GM23338 (cell line): ENCODE data around the gene PRKCH. TPM values are rescaled to one million over a fixed set of nuclear protein-coding genes. Genes with fewer than 3 reads are reported as not detected.

Experiments
- ATAC-seq: fragments of 200-7000 bp; cut with Tn5 transposase; 3 replicates; pipeline ENCODE4 v1.9.1; 2020
- DNase-seq: peaks from one replicate; pipeline ENCODE4 v3.0.0-alpha.2; 2015; ENCODE audit warnings: low spot score
- H2AFZ ChIP-seq: fragments of 200-600 bp; sonication (generic); 2 replicates; pipeline ENCODE4 v1.8.0; 2016; ENCODE audit warnings: antibody characterized with exemption, mild to moderate bottlenecking, moderate library complexity
- H3F3A ChIP-seq: fragments of 200-600 bp; sonication (generic); replicated peaks from 2 replicates; pipeline ENCODE4 v1.8.0; 2017; ENCODE audit warnings: antibody characterized with exemption, mixed run types, low read depth
- H3K27ac ChIP-seq: fragments of 200-600 bp; sonication (generic); 2 replicates; pipeline ENCODE4 v1.6.1; 2016; ENCODE audit warnings: low read depth
- H3K27me3 ChIP-seq: fragments of 200-600 bp; sonication (generic); 2 replicates; pipeline ENCODE4 v1.8.0; 2016; ENCODE audit warnings: mild to moderate bottlenecking, mixed run types, moderate library complexity; ENCODE audit not compliant: insufficient read depth
- H3K36me3 ChIP-seq: fragments of 200-600 bp; sonication (generic); 2 replicates; pipeline ENCODE4 v1.8.0; 2016; ENCODE audit warnings: mild to moderate bottlenecking; ENCODE audit not compliant: insufficient read depth
- H3K4me1 ChIP-seq: fragments of 200-600 bp; sonication (generic); 2 replicates; pipeline ENCODE4 v1.8.0; 2016; ENCODE audit warnings: mild to moderate bottlenecking, moderate library complexity; ENCODE audit not compliant: insufficient read depth
- H3K4me2 ChIP-seq: fragments of 200-600 bp; sonication (generic); 2 replicates; pipeline ENCODE4 v1.7.1; 2017; ENCODE audit warnings: mixed run types
- H3K4me3 ChIP-seq: fragments of 200-600 bp; sonication (generic); 2 replicates; pipeline ENCODE4 v1.6.1; 2016; ENCODE audit warnings: mixed run types
- H3K79me2 ChIP-seq: fragments of 200-600 bp; sonication (generic); replicated peaks from 2 replicates; pipeline ENCODE4 v1.8.0; 2017; ENCODE audit warnings: mild to moderate bottlenecking; ENCODE audit not compliant: insufficient read depth
- H3K9me2 ChIP-seq: fragments of 200-600 bp; sonication (generic); 2 replicates; pipeline ENCODE4 v1.8.0; 2017; ENCODE audit not compliant: insufficient read depth
- H4K20me1 ChIP-seq: fragments of 200-600 bp; sonication (generic); replicated peaks from 2 replicates; pipeline ENCODE4 v1.8.0; 2017; ENCODE audit warnings: mild to moderate bottlenecking; ENCODE audit not compliant: insufficient read depth
- H3K27ac Mint-ChIP-seq: 2 replicates; pipeline ENCODE4 v1.8.0; 2020; ENCODE audit warnings: inconsistent platforms, mild to moderate bottlenecking, moderate library complexity, mixed read lengths
- H3K27me3 Mint-ChIP-seq: 3 replicates; pipeline ENCODE4 v1.8.0; 2022; ENCODE audit warnings: low read depth, mild to moderate bottlenecking, moderate library complexity, mixed read lengths, inconsistent platforms; ENCODE audit not compliant: insufficient read depth, poor library complexity
- H3K36me3 Mint-ChIP-seq: 3 replicates; pipeline ENCODE4 v1.8.0; 2021; ENCODE audit warnings: low read depth, mild to moderate bottlenecking, inconsistent platforms, moderate library complexity, mixed read lengths
- H3K4me1 Mint-ChIP-seq: 3 replicates; pipeline ENCODE4 v1.8.0; 2020; ENCODE audit warnings: mild to moderate bottlenecking, inconsistent platforms, mixed read lengths
- H3K4me3 Mint-ChIP-seq: 3 replicates; pipeline ENCODE4 v1.8.0; 2021; ENCODE audit warnings: moderate library complexity, mild to moderate bottlenecking, inconsistent platforms, mixed read lengths
- H3K9me3 Mint-ChIP-seq: 3 replicates; pipeline ENCODE4 v1.8.0; 2020; ENCODE audit warnings: moderate library complexity, mild to moderate bottlenecking, inconsistent platforms, mixed read lengths
- CREB1 ChIP-seq: fragments of 250-450 bp; sonication (Bioruptor Pico); IDR thresholded peaks from 2 replicates; pipeline ENCODE4 v1.5.0; 2020; ENCODE audit warnings: low read depth, mild to moderate bottlenecking, moderate library complexity
- CTCF ChIP-seq, 2 experiments: fragments of 200-600 bp in 1 of 2; sonication (generic) in 1 of 2; conservative IDR thresholded peaks; 2 replicates each; pipeline versions ENCODE4 v1.5.1 to v1.6.1; 2016 to 2017; ENCODE audit warnings: antibody characterized with exemption in 2 of 2, low read depth in 2 of 2, mild to moderate bottlenecking in 2 of 2, moderate library complexity in 1 of 2
- EZH2 ChIP-seq: fragments of 200-600 bp; sonication (generic); IDR thresholded peaks from one replicate; pipeline ENCODE4 v1.8.0; 2017; ENCODE audit warnings: antibody characterized with exemption, mild to moderate bottlenecking, low read depth; ENCODE audit not compliant: unreplicated experiment
- EZH2phosphoT487 ChIP-seq: fragments of 200-600 bp; sonication (generic); IDR thresholded peaks from one replicate; pipeline ENCODE4 v1.8.1; 2018; ENCODE audit warnings: antibody characterized with exemption; ENCODE audit not compliant: unreplicated experiment
- JUNB ChIP-seq: IDR thresholded peaks from one replicate; pipeline ENCODE4 v1.6.1; 2016; ENCODE audit warnings: antibody characterized with exemption; ENCODE audit not compliant: unreplicated experiment
- POLR2AphosphoS5 ChIP-seq: IDR thresholded peaks from 2 replicates; pipeline ENCODE4 v1.6.1; 2016; ENCODE audit warnings: antibody characterized with exemption, low read depth
- ZNF331 ChIP-seq: fragments of 250-450 bp; sonication (Bioruptor Pico); IDR thresholded peaks from 2 replicates; pipeline ENCODE4 v1.5.0; 2020; ENCODE audit warnings: low read depth, mild to moderate bottlenecking, moderate library complexity
- ZNF462 ChIP-seq: fragments of 250-450 bp; sonication (Bioruptor Pico); IDR thresholded peaks from 2 replicates; pipeline ENCODE4 v1.5.0; 2020; ENCODE audit warnings: mild to moderate bottlenecking, moderate library complexity
- polyA plus RNA-seq: library from polyadenylated mRNA; unstranded; fragments of >200 nt; fragmentation: Nextera tagmentation; extraction: Ambion mirVana; gene quantifications from 2 replicates; pipeline ENCODE4 v1.2.1, GENCODE V29; 2016
- total RNA-seq: library from RNA; depleted of rRNA; stranded (reverse); fragments of >200 nt; shearing (Covaris generic); gene quantifications from 2 replicates; pipeline ENCODE4 v1.2.3, GENCODE V29; 2014

Gene PRKCH
- total and polyA plus RNA-seq, 2 experiments from 2014 or later, result 5.4 to 10.1 TPM

DNA sequence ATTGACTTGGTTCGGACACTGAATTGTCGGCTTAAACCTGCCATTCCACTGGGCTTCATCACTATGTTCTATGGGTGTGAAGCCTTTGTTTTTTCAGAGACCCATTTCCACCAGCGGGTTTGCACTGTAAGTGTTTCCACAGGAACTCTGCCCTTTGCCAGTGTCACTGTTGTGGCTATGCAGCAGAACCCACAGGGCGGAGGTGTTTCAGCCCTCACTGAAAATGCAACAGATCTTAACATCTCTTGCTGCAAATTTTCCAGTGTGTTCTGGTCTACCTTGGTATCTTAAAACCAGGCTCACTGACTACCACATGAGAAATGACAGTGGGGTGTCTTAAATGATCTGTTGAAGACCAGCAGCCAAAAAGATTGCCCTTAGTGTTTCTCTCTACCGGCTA lies 21.1 kb downstream of the PRKCH start (continued):
- TF ChIP-seq ZNF462 (no peak), EZH2phosphoT487 (no peak), CREB1 (CRISPR knock-in tag) (no peak), EZH2 (no peak), POLR2AphosphoS5 (no peak), ZNF331 (no peak)

- Mint-ChIP-seq H3K4me1 (peaks cover 4% of the 10 kb centered on the region; the same call in 2 of the 3 replicates), H3K4me3 (no peak overlapping the region), H3K9me3 (no peaks in the 10 kb centered on the region), H3K27me3 (no peaks in the 10 kb centered on the region), H3K27ac (no peak overlapping the region), H3K36me3 (no peaks in the 10 kb centered on the region)
- no peak overlapping the region for H3K4me3 ChIP-seq
- H3K4me1 ChIP-seq, result no peaks in the 10 kb centered on the region
- no peaks in the 10 kb centered on the region for H3K27me3 ChIP-seq
- ATAC-seq (no peak), DNase-seq (no peak)
- H3K4me2 ChIP-seq, result no peak overlapping the region
- no peaks in the 10 kb centered on the region for H3F3A ChIP-seq
- H3K9me2 ChIP-seq, result no peaks in the 10 kb centered on the region
- no peak overlapping the region for H3K27ac ChIP-seq
- no peak overlapping the region for H2AFZ ChIP-seq
- H4K20me1 ChIP-seq, result no peaks in the 10 kb centered on the region
- no peaks in the 10 kb centered on the region for H3K36me3 ChIP-seq
- H3K79me2 ChIP-seq, result no peaks in the 10 kb centered on the region
- TF ChIP-seq JUNB (no peak), ZNF462 (no peak), ZNF331 (no peak), CTCF (conservative IDR thresholded peaks at IDR 0.05; ENCODE audit: low read depth in 2 of 2) (no peak)
These were observed 21.6 kb downstream of the PRKCH start for GRCh38 chr14:61342932-61343331.
